HG02588 (cell line): ENCODE data around the gene AP1AR.
A peak's percentile ranks its signal among the peaks of the same experiment; 100 is the strongest.
"Not testable (repeated sequence)": the region's sequence is repeated elsewhere in the genome, so short reads cannot be mapped to it uniquely, and the experiment has no call there.

Experiments used
- ATAC-seq: cut with Tn5 transposase; IDR thresholded peaks from one replicate; pipeline ENCODE4 v1.9.1; 2021; ENCODE audit warnings: mild to moderate bottlenecking, moderate library complexity; ENCODE audit not compliant: unreplicated experiment

AP1AR gene

GRCh38 chr4:112277705-112278448, 46.3 kb downstream of the AP1AR start:
- no peak for ATAC-seq

GRCh38 chr4:112279025-112279881, 47.7 kb downstream of the AP1AR start:
- peak; percentile 59 for ATAC-seq

DNA sequence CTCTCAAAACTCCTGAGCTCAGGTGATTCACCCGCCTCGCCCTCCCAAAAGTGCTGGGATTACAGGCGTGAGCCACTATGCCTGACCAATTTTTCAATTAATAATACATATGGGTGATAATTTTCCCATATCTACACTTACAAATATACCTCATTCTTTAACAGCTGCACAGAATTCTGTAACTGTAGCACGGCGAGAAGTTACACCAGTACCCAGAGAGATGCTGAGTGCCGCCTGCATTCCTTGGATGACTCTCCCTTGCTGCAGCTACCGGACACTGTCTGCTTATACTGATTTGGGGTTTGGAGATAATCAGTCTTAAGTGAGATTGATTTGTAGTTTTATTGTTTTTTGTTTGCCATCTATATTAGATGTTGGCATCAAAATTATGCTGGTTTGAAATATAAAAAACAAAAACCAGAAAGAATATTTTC, 48.3 kb downstream of the AP1AR start:
- peak; percentile 39 for ATAC-seq

- no peak for ATAC-seq
Measured at GRCh38 chr4:112280386-112281056, 48.9 kb downstream of the AP1AR start.

GRCh38 chr4:112281895-112282398, 50.4 kb downstream of the AP1AR start:
- ATAC-seq = not testable (repeated sequence)

DNA sequence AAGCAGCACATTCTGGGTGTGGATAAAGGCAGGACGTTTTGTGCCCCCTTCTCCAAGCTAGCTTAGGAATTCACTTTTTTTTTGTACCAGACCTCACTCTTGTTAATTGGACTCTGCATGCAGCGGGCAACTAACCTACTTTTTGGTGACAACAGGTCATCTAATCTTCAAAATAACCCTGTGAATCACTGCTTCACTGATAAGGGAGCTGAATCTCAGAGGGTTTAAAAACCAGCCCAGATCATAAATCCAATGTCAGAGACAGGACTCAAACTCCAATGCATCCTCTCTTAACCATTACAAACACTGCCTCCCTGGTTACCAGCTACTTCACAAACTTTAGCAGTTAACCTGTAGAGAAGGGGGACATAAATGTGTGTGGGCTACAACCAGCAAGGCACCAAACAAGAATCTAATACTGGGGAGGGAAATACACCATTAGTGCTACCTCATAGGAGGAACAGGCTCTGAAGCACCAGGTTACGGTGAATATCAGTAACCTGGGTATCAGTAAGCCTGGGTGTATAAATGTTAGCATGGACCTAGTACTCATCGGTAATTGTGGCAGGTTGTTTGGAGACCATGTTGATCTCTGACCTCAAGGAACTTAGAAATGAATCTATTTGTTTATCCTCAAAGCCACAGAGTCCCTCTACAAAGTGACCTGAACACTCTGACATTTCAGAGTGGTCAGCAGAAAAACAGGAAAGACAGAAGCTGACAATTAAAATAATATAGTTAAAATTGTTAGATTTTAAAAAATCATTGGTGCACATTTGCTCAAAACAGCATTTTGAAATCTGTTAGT, 51.5 kb downstream of the AP1AR start:
- ATAC-seq = no peak

GRCh38 chr4:112284166-112284565, 52.6 kb downstream of the AP1AR start:
- no peak for ATAC-seq

GRCh38 chr4:112284662-112285411, 53.2 kb downstream of the AP1AR start:
- ATAC-seq = no peak

GRCh38 chr4:112287258-112287989, 55.8 kb downstream of the AP1AR start:
- ATAC-seq = no peak

- ATAC-seq = peak; percentile 27
Measured at GRCh38 chr4:112288455-112288854, 56.9 kb downstream of the AP1AR start.

- ATAC-seq = no peak
Measured at GRCh38 chr4:112289407-112290253, 58.0 kb downstream of the AP1AR start.

DNA sequence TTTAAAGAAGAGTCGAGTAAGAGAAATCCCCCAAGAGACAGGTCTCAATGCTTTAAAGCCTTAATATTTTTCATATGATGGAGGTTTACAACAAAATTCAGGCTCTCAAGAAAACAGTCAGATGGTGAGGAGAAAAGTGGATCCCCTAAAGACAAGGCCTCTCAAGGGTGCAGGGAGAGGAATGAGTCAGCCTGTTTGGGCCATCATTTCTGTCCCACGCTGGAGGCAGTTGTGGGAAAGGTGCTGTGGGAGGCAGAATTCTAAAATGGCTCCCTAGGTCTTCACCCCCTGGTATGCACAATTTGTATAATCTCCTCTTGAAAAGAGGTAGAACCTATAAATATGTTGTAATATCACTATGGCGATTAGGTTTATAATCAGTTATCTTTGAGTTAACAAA, 58.8 kb downstream of the AP1AR start:
- peak; percentile 27 for ATAC-seq

- ATAC-seq = peak; percentile 85
Measured at GRCh38 chr4:112296949-112297880, 65.6 kb downstream of the AP1AR start, which contains the start of gene ALPK1. Gene ALPK1 (plus strand): TSS chr4:112297369.

DNA sequence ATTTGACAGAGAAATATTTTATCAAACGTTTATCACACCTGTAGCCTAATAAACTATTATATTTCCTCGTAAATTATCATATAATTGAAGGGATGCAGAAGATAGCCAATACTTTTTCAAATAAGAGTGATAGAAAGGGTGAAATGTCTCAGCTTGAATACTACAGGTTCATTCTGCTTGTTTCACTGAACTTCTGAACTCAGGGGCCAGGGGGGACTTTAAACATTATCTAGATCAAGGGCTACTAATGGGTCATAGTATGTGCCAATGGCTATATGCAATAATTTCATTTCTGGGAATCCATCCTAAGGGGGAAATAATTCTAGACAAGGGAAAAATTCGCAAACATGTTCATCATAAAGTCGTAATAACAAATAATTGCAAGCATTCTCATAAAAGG, 68.1 kb downstream of the AP1AR start:
- no peak for ATAC-seq

GRCh38 chr4:112302320-112303274, 71.0 kb downstream of the AP1AR start:
- peak; percentile 53 for ATAC-seq

DNA sequence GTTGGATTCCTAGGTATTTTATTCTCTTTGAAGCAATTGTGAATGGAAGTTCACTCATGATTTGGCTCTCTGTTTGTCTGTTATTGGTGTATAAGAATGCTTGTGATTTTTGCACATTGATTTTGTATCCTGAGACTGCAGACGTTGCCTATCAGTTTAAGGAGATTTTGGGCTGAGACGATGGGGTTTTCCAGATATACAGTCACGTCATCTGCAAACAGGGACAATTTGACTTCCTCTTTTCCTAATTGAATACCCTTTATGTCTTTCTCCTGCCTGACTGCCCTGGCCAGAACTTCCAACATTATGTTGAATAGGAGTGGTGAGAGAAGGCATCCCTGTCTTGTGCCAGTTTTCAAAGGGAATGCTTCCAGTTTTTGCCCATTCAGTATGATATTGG, 73.9 kb downstream of the AP1AR start:
- not testable (repeated sequence) for ATAC-seq
